Osteoblast (primary cell): ENCODE results near the gene MAPKAPK2. TPM values are rescaled to one million over a fixed set of nuclear protein-coding genes. Genes with fewer than 3 reads are reported as not detected.

Source experiments
- DNase-seq: peaks from one replicate; pipeline ENCODE4 v3.0.0; 2011; ENCODE audit warnings: low spot score, mixed read lengths; ENCODE audit not compliant: insufficient read length; ENCODE audit errors: missing footprints
- H2AFZ ChIP-seq: 2 replicates; pipeline ENCODE4 v1.6.0; 2011; ENCODE audit warnings: mild to moderate bottlenecking, low read length
- H3K27ac ChIP-seq: 2 replicates; pipeline ENCODE4 v1.5.1; 2011; ENCODE audit warnings: mild to moderate bottlenecking, low read depth, low read length, moderate library complexity
- H3K27me3 ChIP-seq: 2 replicates; pipeline ENCODE4 v1.6.0; 2012; ENCODE audit warnings: mild to moderate bottlenecking, control low read depth, inconsistent platforms, low read length, moderate library complexity; ENCODE audit not compliant: insufficient read depth
- H3K36me3 ChIP-seq: 2 replicates; pipeline ENCODE4 v1.5.1; 2011; ENCODE audit warnings: mild to moderate bottlenecking, low read length, control low read depth, moderate library complexity; ENCODE audit not compliant: insufficient read depth
- H3K4me1 ChIP-seq: 2 replicates; pipeline ENCODE4 v1.5.1; 2011; ENCODE audit warnings: mild to moderate bottlenecking, low read length, control low read depth, moderate library complexity; ENCODE audit not compliant: insufficient read depth
- H3K4me2 ChIP-seq: 2 replicates; pipeline ENCODE4 v1.6.0; 2011; ENCODE audit warnings: mild to moderate bottlenecking, low read length; ENCODE audit not compliant: insufficient read depth
- H3K4me3 ChIP-seq: fragments of 200-600 bp; sonication (generic); 3 replicates; pipeline ENCODE4 v1.5.1; 2012; ENCODE audit warnings: mild to moderate bottlenecking, low read length, inconsistent platforms; ENCODE audit not compliant: insufficient read depth
- H3K79me2 ChIP-seq: 2 replicates; pipeline ENCODE4 v1.6.0; 2012; ENCODE audit warnings: mild to moderate bottlenecking, low read length, control low read depth, inconsistent platforms; ENCODE audit not compliant: insufficient read depth
- H3K9me3 ChIP-seq: 2 replicates; pipeline ENCODE4 v1.5.1; 2011; ENCODE audit warnings: low read depth, low read length, control low read depth
- H4K20me1 ChIP-seq: 2 replicates; pipeline ENCODE4 v1.6.0; 2012; ENCODE audit warnings: mild to moderate bottlenecking, low read length, control low read depth; ENCODE audit not compliant: insufficient read depth
- CTCF ChIP-seq: IDR thresholded peaks from 2 replicates; pipeline ENCODE4 v1.5.1; 2011; ENCODE audit warnings: mild to moderate bottlenecking, low read depth, low read length, moderate library complexity; ENCODE audit errors: extremely low read depth
- total RNA-seq: library from RNA; depleted of rRNA; stranded (reverse); fragments of >200 nt; gene quantifications from 2 replicates; pipeline ENCODE4 v1.2.3, GENCODE V29; 2012

The MAPKAPK2 gene
- total RNA-seq, 1 donor, result 38.0 TPM

GRCh38 chr1:206766251-206766856, 81.6 kb downstream of the MAPKAPK2 start:
- peak; percentile 91 for DNase-seq
- peaks cover 11% of the 10 kb centered on the region for H3K4me1 ChIP-seq
- H3K36me3 ChIP-seq, result no peaks in the 10 kb centered on the region
- no peaks in the 10 kb centered on the region for H3K27me3 ChIP-seq
- peak overlapping the region; percentile 80 for H2AFZ ChIP-seq
- peak overlapping the region; percentile 56 for H3K27ac ChIP-seq
- peak overlapping the region; percentile 29 for H3K4me3 ChIP-seq
- no peak for TF ChIP-seq CTCF
- H3K79me2 ChIP-seq, result no peaks in the 10 kb centered on the region
- H3K4me2 ChIP-seq, result peak overlapping the region; percentile 53
- H4K20me1 ChIP-seq, result no peaks in the 10 kb centered on the region
- H3K9me3 ChIP-seq, result no peaks in the 10 kb centered on the region

- Histone ChIP-seq H3K4me2 (no peak overlapping the region), H3K27ac (no peak overlapping the region), H2AFZ (no peak overlapping the region), H3K36me3 (no peaks in the 10 kb centered on the region), H4K20me1 (no peaks in the 10 kb centered on the region), H3K4me1 (peaks cover 11% of the 10 kb centered on the region), H3K27me3 (no peaks in the 10 kb centered on the region), H3K9me3 (no peaks in the 10 kb centered on the region), H3K4me3 (no peak overlapping the region), H3K79me2 (no peaks in the 10 kb centered on the region)
- DNase-seq, result no peak
- TF ChIP-seq CTCF, result no peak
Observed at GRCh38 chr1:206768472-206769303, 84.0 kb downstream of the MAPKAPK2 start.

- no peaks in the 10 kb centered on the region for H4K20me1 ChIP-seq
- no peaks in the 10 kb centered on the region for H3K79me2 ChIP-seq
- DNase-seq, result no peak
- no peaks in the 10 kb centered on the region for H3K36me3 ChIP-seq
- H3K27me3 ChIP-seq, result no peaks in the 10 kb centered on the region
- H3K9me3 ChIP-seq, result no peaks in the 10 kb centered on the region
- peaks cover 11% of the 10 kb centered on the region for H3K4me1 ChIP-seq
- H3K4me2 ChIP-seq, result no peak overlapping the region
- H3K27ac ChIP-seq, result no peak overlapping the region
- H3K4me3 ChIP-seq, result no peak overlapping the region
- H2AFZ ChIP-seq, result no peak overlapping the region
- no peak for TF ChIP-seq CTCF
Observed at GRCh38 chr1:206769304-206769731, 84.6 kb downstream of the MAPKAPK2 start.

- no peak for TF ChIP-seq CTCF
- peak; percentile 55 for DNase-seq
- no peak within 1 kb of the TSS for H3K27ac ChIP-seq
Observed at GRCh38 chr1:206770531-206771337, 86.0 kb downstream of the MAPKAPK2 start, which contains the start of gene IL19. IL19 (plus strand) TSS chr1:206770773; CDS start chr1:206836663, 65,890 bp downstream.

More at GRCh38 chr1:206770531-206771337, 86.0 kb downstream of the MAPKAPK2 start, which contains the start of gene IL19:
- Histone ChIP-seq H2AFZ (no peak within 1 kb of the TSS), H4K20me1 (no peaks in the 10 kb centered on the region), H3K4me2 (no peak within 1 kb of the TSS), H3K4me3 (no peak within 1 kb of the TSS), H3K36me3 (no peaks in the 10 kb centered on the region), H3K79me2 (no peaks in the 10 kb centered on the region), H3K4me1 (peaks cover 11% of the 10 kb centered on the region), H3K27me3 (peaks cover 7% of the 10 kb centered on the region), H3K9me3 (no peaks in the 10 kb centered on the region)
